AG09319 (cell line): ENCODE results near the gene STPG4.

Experiments used
- DNase-seq: peaks from one replicate; pipeline ENCODE4 v3.0.0-alpha.2; 2010; ENCODE audit warnings: low read depth; ENCODE audit errors: extremely low read depth
- TF ChIP-seq, protein P1 (sequence below): IDR thresholded peaks from 2 replicates; pipeline ENCODE4 v1.5.1; 2011; ENCODE audit warnings: low read depth, mild to moderate bottlenecking, inconsistent platforms, low read length, moderate library complexity

The STPG4 gene

DNA sequence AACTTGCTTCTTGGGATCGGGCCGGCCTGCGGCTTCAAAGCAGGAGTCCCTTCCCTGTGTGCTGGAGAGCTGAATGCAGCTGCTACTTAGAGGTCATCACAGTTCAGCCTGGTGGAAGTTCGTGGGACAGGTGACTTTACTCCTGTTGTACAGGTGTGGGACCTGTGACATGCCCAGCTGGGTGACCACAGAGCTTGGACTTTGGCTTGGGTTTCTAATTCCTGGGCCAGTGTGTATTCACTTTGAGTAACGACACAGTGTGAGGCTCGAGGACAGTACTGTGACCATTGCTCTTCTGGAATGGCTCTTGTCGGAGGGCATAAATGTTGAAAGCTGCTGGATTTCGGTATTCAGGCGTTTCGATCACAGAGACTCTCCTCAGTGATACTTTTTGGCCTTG lies 114.5 kb downstream of the STPG4 start:
- TF ChIP-seq, protein P1, sequence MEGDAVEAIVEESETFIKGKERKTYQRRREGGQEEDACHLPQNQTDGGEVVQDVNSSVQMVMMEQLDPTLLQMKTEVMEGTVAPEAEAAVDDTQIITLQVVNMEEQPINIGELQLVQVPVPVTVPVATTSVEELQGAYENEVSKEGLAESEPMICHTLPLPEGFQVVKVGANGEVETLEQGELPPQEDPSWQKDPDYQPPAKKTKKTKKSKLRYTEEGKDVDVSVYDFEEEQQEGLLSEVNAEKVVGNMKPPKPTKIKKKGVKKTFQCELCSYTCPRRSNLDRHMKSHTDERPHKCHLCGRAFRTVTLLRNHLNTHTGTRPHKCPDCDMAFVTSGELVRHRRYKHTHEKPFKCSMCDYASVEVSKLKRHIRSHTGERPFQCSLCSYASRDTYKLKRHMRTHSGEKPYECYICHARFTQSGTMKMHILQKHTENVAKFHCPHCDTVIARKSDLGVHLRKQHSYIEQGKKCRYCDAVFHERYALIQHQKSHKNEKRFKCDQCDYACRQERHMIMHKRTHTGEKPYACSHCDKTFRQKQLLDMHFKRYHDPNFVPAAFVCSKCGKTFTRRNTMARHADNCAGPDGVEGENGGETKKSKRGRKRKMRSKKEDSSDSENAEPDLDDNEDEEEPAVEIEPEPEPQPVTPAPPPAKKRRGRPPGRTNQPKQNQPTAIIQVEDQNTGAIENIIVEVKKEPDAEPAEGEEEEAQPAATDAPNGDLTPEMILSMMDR: no peak
- no peak for DNase-seq

DNA sequence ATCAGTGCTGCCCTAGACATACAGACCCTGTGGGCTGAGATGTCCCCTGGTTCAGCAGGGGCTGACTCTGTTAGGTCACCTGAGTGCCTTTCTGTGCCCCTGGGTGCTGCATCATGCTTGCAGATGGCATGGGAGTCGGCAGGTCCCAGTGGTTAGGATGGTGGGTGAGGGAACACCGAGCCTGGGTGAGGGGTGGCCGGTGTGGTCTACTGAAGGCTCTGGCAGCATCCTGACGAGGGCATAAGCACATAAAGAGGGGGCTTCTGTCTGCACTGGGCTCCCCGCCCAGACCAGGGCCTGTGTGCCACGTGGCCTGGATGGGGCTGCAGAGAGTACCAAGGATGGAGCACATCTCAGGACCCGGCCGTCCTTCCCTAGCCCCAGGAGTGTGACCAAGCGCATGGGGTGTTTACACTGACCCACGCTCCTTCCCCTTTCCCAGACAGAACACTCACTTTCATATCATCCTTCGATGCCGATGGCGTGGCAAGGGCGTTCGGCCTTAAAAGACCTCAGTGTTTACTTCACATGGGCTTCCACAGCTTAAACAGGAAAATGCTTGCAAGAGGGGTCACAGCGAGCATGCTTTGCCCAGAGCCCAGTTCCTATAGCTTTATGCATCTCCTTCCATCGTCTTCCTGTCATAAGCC lies 115.1 kb downstream of the STPG4 start:
- no peak for DNase-seq
- TF ChIP-seq, protein P1: no peak

DNA sequence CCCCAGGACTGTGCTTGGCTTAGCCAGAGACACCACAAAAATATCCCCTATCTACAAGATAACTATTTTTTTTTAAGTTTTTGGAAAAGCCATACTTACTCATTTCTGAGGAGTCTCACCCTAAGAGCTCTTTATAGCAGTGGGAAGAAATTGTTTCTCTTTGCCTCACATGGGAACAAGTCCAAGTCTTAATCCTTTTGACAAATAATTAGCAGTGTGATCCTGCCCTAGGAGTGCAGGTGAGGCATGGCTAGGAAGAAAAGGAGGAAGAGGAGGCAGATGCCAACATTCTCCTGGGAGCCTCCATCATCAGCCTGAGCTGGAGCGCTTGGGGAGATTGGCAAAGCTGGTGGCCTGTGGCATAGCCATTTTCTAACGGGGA lies 115.6 kb downstream of the STPG4 start:
- TF ChIP-seq, protein P1: no peak
- no peak for DNase-seq

DNA sequence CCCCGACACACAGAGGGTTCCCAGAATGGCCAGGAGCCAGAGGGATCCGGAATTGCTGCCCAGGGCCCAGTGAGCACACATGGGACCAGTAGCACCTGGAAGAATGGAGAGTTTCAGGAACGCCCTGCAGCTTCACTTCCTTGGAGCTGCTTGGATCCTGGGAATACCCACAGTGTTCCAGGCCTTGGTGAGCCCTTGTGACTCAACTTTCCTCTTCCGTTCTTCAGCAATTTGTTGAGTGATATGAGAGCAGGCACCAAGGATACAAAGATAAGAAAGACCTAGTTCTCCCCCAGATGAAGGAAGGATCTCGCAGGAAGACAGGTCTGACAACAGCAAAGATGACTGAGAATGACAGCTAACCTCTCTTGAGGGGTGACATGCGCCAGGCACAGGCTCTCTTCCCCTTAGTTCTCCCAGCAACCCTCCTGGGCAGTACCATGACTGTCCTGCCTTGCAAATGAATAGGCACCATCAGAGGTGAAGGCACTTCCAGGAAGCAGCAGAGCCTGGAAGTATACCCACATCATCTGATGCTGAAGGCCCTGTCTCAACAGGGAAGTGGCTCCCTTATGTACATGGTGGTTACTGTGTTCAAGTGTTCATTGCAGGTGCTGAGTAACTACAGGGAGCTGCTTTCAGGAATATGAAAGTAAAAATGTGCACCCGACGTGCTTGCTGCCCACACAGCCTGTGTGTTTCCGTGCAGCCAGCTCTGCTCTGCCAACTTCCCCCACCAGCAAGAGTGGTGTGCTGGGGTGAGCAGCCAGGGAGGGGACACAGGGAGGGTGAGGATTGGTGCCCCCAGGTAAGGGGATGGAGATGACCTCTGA lies 116.2 kb downstream of the STPG4 start:
- TF ChIP-seq, protein P1: no peak
- no peak for DNase-seq

DNA sequence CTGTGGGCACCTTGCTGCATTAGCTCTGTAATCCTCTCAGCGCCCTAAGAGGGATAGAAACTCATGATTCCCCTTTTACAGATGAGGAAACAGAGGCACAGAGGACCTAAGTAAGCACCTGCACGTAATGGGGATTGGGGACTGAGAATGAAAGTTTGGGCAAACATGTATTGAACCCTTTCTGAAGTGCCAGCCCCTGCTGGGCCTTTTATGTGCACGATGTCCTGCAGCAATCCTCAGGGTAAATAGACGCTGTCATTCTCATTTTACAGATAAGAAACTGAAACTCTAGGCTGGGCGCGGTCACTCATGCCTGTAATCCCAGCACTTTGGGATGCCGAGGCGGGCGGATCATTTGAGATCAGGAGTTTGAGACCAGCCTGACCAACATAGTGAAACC lies 117.4 kb downstream of the STPG4 start:
- no peak for DNase-seq
- TF ChIP-seq, protein P1: no peak
